ENCODE results near the gene COL4A1. TPM values are rescaled to one million over a fixed set of nuclear protein-coding genes. Genes with fewer than 3 reads are reported as not detected.

COL4A1 gene
- total RNA-seq, 1 experiment from 2014 or later, result not detected

- no peak overlapping the region for H3K9ac ChIP-seq (ENCODE audit: low read length)
- no peak for DNase-seq
- H3K4me1 ChIP-seq (ENCODE audit: low read length), result no peaks in the 10 kb centered on the region
- no peaks in the 10 kb centered on the region for H3K79me2 ChIP-seq (ENCODE audit: low read length)
- H3K4me2 ChIP-seq (ENCODE audit: low read depth, low read length, poor library complexity, severe bottlenecking), result no peak overlapping the region
- no peaks in the 10 kb centered on the region for H3K36me3 ChIP-seq (ENCODE audit: insufficient read depth, low read length)
- no peaks in the 10 kb centered on the region for H3K9me3 ChIP-seq (ENCODE audit: low read length)
- H2AFZ ChIP-seq (ENCODE audit: low read length), result no peak overlapping the region
- H3K4me3 ChIP-seq (ENCODE audit: low read length), result no peak overlapping the region
- H3K27ac ChIP-seq (ENCODE audit: low read length), result no peak overlapping the region
- H4K20me1 ChIP-seq (ENCODE audit: insufficient read depth, low read depth, low read length), result no peaks in the 10 kb centered on the region
- H3K27me3 ChIP-seq (ENCODE audit: low read length), result no peaks in the 10 kb centered on the region
- H3K9me2 ChIP-seq (replicated peaks; ENCODE audit: insufficient read depth, low read length), result no peaks in the 10 kb centered on the region
These were observed 129.2 kb downstream of the COL4A1 start for GRCh38 chr13:110177790-110178189.

GRCh38 chr13:110176431-110176830 lies 130.5 kb downstream of the COL4A1 start:
- Histone ChIP-seq H3K79me2 (ENCODE audit: low read length) (no peaks in the 10 kb centered on the region), H3K36me3 (ENCODE audit: insufficient read depth, low read length) (no peaks in the 10 kb centered on the region)

DNA sequence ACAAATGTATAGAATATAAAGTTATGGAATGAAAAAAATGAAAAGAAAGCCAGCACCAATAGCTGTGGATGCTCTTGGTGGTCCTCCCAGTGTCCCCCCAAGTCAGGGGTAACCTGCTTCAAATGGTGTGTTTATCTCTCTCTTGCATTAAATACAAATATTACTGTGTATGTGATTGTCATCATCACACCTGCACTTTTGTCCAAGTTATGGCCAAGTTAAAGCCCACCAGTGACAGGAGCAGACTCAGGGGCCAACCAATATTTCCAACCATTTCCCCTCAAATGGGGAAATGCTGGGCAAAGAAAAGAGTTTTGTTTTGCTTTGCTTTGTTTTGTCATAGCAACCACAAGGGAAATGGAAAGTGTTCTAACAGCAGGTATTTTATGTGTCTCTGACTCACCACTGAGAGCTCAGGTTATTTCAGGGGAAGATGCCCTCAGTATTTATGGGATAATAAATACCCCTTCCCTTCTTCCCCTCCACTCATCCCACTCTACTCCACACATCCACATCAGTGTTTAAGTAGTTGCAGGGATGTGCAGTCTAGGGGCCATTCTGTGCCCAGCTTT lies 133.6 kb downstream of the COL4A1 start:
- DNase-seq, result no peak
- H3K9me2 ChIP-seq (replicated peaks; ENCODE audit: insufficient read depth, low read length), result no peaks in the 10 kb centered on the region
- no peaks in the 10 kb centered on the region for H4K20me1 ChIP-seq (ENCODE audit: insufficient read depth, low read depth, low read length)
- no peaks in the 10 kb centered on the region for H3K27me3 ChIP-seq (ENCODE audit: low read length)
- H3K9me3 ChIP-seq (ENCODE audit: low read length), result no peaks in the 10 kb centered on the region
- no peak overlapping the region for H2AFZ ChIP-seq (ENCODE audit: low read length)
- no peak overlapping the region for H3K9ac ChIP-seq (ENCODE audit: low read length)
- no peaks in the 10 kb centered on the region for H3K36me3 ChIP-seq (ENCODE audit: insufficient read depth, low read length)
- H3K27ac ChIP-seq (ENCODE audit: low read length), result no peak overlapping the region
- no peak overlapping the region for H3K4me2 ChIP-seq (ENCODE audit: low read depth, low read length, poor library complexity, severe bottlenecking)
- H3K4me1 ChIP-seq (ENCODE audit: low read length), result no peaks in the 10 kb centered on the region
- no peak overlapping the region for H3K4me3 ChIP-seq (ENCODE audit: low read length)
- H3K79me2 ChIP-seq (ENCODE audit: low read length), result no peaks in the 10 kb centered on the region

More at GRCh38 chr13:110176431-110176830, 130.5 kb downstream of the COL4A1 start:
- Histone ChIP-seq H3K4me1 (ENCODE audit: low read length) (no peaks in the 10 kb centered on the region), H3K9ac (ENCODE audit: low read length) (no peak overlapping the region), H2AFZ (ENCODE audit: low read length) (no peak overlapping the region), H4K20me1 (ENCODE audit: insufficient read depth, low read depth, low read length) (no peaks in the 10 kb centered on the region), H3K27ac (ENCODE audit: low read length) (no peak overlapping the region), H3K4me2 (ENCODE audit: low read depth, low read length, poor library complexity, severe bottlenecking) (no peak overlapping the region), H3K4me3 (ENCODE audit: low read length) (no peak overlapping the region), H3K9me2 (replicated peaks; ENCODE audit: insufficient read depth, low read length) (no peaks in the 10 kb centered on the region), H3K9me3 (ENCODE audit: low read length) (no peaks in the 10 kb centered on the region), H3K27me3 (ENCODE audit: low read length) (no peaks in the 10 kb centered on the region)
- no peak for DNase-seq

GRCh38 chr13:110170882-110171281 lies 136.1 kb downstream of the COL4A1 start:
- Histone ChIP-seq H3K9me3 (ENCODE audit: low read length) (no peaks in the 10 kb centered on the region), H3K36me3 (ENCODE audit: insufficient read depth, low read length) (no peaks in the 10 kb centered on the region), H3K9ac (ENCODE audit: low read length) (no peak overlapping the region), H3K4me3 (ENCODE audit: low read length) (no peak overlapping the region), H3K4me2 (ENCODE audit: low read depth, low read length, poor library complexity, severe bottlenecking) (no peak overlapping the region), H3K79me2 (ENCODE audit: low read length) (no peaks in the 10 kb centered on the region), H3K9me2 (replicated peaks; ENCODE audit: insufficient read depth, low read length) (no peaks in the 10 kb centered on the region), H3K27me3 (ENCODE audit: low read length) (no peaks in the 10 kb centered on the region), H3K27ac (ENCODE audit: low read length) (no peak overlapping the region), H2AFZ (ENCODE audit: low read length) (no peak overlapping the region), H3K4me1 (ENCODE audit: low read length) (no peaks in the 10 kb centered on the region), H4K20me1 (ENCODE audit: insufficient read depth, low read depth, low read length) (no peaks in the 10 kb centered on the region)
- no peak for DNase-seq

DNA sequence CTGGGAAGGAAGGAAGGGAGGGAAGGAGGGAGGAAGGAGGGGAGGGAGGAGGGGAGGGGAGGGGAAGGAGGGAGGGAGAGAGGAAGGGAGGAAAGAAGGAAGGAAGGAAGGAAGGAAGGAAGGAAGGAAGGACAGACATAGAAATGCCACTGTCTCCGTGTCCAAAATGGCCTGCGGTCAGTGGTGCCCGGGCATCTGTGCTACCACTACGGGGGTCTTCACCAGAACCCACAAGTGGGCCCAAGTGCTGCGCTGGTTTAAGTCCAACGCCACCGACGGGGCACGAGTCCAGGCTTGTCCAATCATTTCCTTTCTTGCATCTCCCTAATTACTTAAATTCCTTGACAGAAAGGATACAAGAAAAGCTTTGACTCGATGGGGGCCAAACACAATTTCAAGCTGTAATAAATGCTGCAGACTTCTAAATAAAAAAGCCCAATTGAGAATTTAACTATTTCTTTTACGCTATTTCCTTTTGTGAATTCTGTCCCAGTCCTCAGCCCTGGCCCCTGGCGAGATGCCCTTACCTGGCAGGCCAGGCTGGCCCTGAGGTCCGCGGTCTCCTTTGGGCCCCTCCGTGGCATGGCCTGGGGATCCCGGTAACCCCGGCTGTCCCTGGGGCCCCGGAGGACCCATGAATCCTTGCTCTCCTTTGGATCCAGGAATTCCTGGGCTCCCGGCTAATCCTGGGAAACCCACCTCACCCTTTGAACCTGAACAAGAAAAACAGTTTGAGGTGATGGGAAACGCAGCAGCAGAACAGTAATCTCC lies 136.8 kb downstream of the COL4A1 start:
- no peaks in the 10 kb centered on the region for H3K9me3 ChIP-seq (ENCODE audit: low read length)
- H3K9me2 ChIP-seq (replicated peaks; ENCODE audit: insufficient read depth, low read length), result no peaks in the 10 kb centered on the region
- no peaks in the 10 kb centered on the region for H4K20me1 ChIP-seq (ENCODE audit: insufficient read depth, low read depth, low read length)
- no peaks in the 10 kb centered on the region for H3K4me1 ChIP-seq (ENCODE audit: low read length)
- H3K36me3 ChIP-seq (ENCODE audit: insufficient read depth, low read length), result no peaks in the 10 kb centered on the region
- no peak for DNase-seq
- no peak overlapping the region for H3K27ac ChIP-seq (ENCODE audit: low read length)
- H2AFZ ChIP-seq (ENCODE audit: low read length), result no peak overlapping the region
- no peak overlapping the region for H3K4me3 ChIP-seq (ENCODE audit: low read length)
- H3K27me3 ChIP-seq (ENCODE audit: low read length), result no peaks in the 10 kb centered on the region
- no peaks in the 10 kb centered on the region for H3K79me2 ChIP-seq (ENCODE audit: low read length)
- no peak overlapping the region for H3K9ac ChIP-seq (ENCODE audit: low read length)
- no peak overlapping the region for H3K4me2 ChIP-seq (ENCODE audit: low read depth, low read length, poor library complexity, severe bottlenecking)

- no peaks in the 10 kb centered on the region for H3K36me3 ChIP-seq (ENCODE audit: insufficient read depth, low read length)
- H3K9me3 ChIP-seq (ENCODE audit: low read length), result no peaks in the 10 kb centered on the region
- no peaks in the 10 kb centered on the region for H3K79me2 ChIP-seq (ENCODE audit: low read length)
- H3K27me3 ChIP-seq (ENCODE audit: low read length), result no peaks in the 10 kb centered on the region
- no peaks in the 10 kb centered on the region for H4K20me1 ChIP-seq (ENCODE audit: insufficient read depth, low read depth, low read length)
- H3K4me3 ChIP-seq (ENCODE audit: low read length), result no peak overlapping the region
- no peaks in the 10 kb centered on the region for H3K9me2 ChIP-seq (replicated peaks; ENCODE audit: insufficient read depth, low read length)
- no peak overlapping the region for H3K9ac ChIP-seq (ENCODE audit: low read length)
- no peak overlapping the region for H3K4me2 ChIP-seq (ENCODE audit: low read depth, low read length, poor library complexity, severe bottlenecking)
- no peak overlapping the region for H2AFZ ChIP-seq (ENCODE audit: low read length)
- H3K4me1 ChIP-seq (ENCODE audit: low read length), result no peaks in the 10 kb centered on the region
- no peak for DNase-seq
- no peak overlapping the region for H3K27ac ChIP-seq (ENCODE audit: low read length)
These were observed 137.7 kb downstream of the COL4A1 start for GRCh38 chr13:110168999-110169933.

DNA sequence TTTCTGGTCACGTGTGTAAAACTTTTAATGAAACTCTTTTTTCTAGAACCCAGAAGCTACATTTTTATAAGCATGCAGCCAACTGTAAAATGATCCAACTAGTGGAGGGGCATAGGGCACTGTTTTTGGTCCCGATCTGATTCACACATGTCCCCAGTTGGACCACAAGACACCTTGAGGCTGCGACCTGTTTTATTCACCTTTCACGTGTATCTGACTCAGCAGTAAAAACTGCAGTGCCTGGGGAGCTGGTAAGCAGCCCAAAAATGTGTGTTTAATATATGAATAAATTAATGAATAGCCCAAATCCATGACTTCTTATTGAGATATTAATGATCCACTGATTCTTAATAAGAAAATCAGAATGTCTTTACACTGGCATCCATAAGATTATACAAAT lies 140.4 kb downstream of the COL4A1 start:
- no peak overlapping the region for H3K9ac ChIP-seq (ENCODE audit: low read length)
- no peak overlapping the region for H2AFZ ChIP-seq (ENCODE audit: low read length)
- no peak overlapping the region for H3K4me2 ChIP-seq (ENCODE audit: low read depth, low read length, poor library complexity, severe bottlenecking)

DNA sequence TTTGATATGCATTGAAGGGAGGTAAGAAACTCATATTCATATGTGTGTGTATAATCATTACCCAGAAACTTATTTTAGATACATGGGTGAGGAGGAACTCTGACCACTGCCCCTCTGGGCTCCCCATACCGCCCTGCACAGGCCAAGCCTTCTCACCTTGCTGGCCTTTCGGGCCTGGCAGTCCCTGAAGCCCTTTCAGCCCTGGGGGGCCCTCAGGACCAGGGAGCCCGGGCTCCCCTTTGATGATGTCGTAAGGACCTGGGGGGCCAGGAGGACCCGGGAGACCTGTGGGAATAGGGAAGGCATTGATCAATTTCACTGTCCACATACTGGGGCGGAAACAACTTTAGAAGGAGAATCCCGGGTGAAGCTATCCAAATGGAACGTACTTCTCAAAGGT lies 142.3 kb downstream of the COL4A1 start:
- no peaks in the 10 kb centered on the region for H3K36me3 ChIP-seq (ENCODE audit: insufficient read depth, low read length)
- H3K4me2 ChIP-seq (ENCODE audit: low read depth, low read length, poor library complexity, severe bottlenecking), result no peak overlapping the region
- no peak overlapping the region for H3K9ac ChIP-seq (ENCODE audit: low read length)
- no peaks in the 10 kb centered on the region for H3K9me3 ChIP-seq (ENCODE audit: low read length)
- H3K4me3 ChIP-seq (ENCODE audit: low read length), result no peak overlapping the region
- no peaks in the 10 kb centered on the region for H4K20me1 ChIP-seq (ENCODE audit: insufficient read depth, low read depth, low read length)
- no peaks in the 10 kb centered on the region for H3K9me2 ChIP-seq (replicated peaks; ENCODE audit: insufficient read depth, low read length)
- H3K79me2 ChIP-seq (ENCODE audit: low read length), result no peaks in the 10 kb centered on the region
- no peak overlapping the region for H3K27ac ChIP-seq (ENCODE audit: low read length)
- H2AFZ ChIP-seq (ENCODE audit: low read length), result no peak overlapping the region
- H3K27me3 ChIP-seq (ENCODE audit: low read length), result no peaks in the 10 kb centered on the region
- H3K4me1 ChIP-seq (ENCODE audit: low read length), result no peaks in the 10 kb centered on the region
- no peak for DNase-seq

More for the DNA sequence above, 140.4 kb downstream of the COL4A1 start:
- H3K4me3 ChIP-seq (ENCODE audit: low read length), result no peak overlapping the region
- H3K9me2 ChIP-seq (replicated peaks; ENCODE audit: insufficient read depth, low read length), result no peaks in the 10 kb centered on the region
- no peaks in the 10 kb centered on the region for H4K20me1 ChIP-seq (ENCODE audit: insufficient read depth, low read depth, low read length)
- H3K79me2 ChIP-seq (ENCODE audit: low read length), result no peaks in the 10 kb centered on the region
- H3K27ac ChIP-seq (ENCODE audit: low read length), result no peak overlapping the region
- H3K27me3 ChIP-seq (ENCODE audit: low read length), result no peaks in the 10 kb centered on the region
- no peak for DNase-seq
- H3K9me3 ChIP-seq (ENCODE audit: low read length), result no peaks in the 10 kb centered on the region
- H3K4me1 ChIP-seq (ENCODE audit: low read length), result no peaks in the 10 kb centered on the region
- no peaks in the 10 kb centered on the region for H3K36me3 ChIP-seq (ENCODE audit: insufficient read depth, low read length)

All from Karpas-422 (cell line).